Motor neuron (in vitro differentiated cells): ENCODE results near the gene GALNT16. TPM values are rescaled to one million over a fixed set of nuclear protein-coding genes. Genes with fewer than 3 reads are reported as not detected.

Experiments
- ATAC-seq, 8 experiments: fragments of 200-7000 bp; cut with Tn5 transposase; replicated peaks in 6 of 8; 2 replicates each; pipeline ENCODE4 v1.8.0; 2021; ENCODE audit warnings: mild to moderate bottlenecking in 8 of 8, moderate library complexity in 8 of 8
- H3K27ac ChIP-seq, 2 donors: fragments of 250-450 bp; sonication (Bioruptor Pico); 2 replicates each; pipeline ENCODE4 v1.9.0; 2021; ENCODE audit warnings: antibody characterized with exemption in 2 of 2, mild to moderate bottlenecking in 2 of 2, moderate library complexity in 1 of 2
- H3K4me1 ChIP-seq, 2 donors: fragments of 250-450 bp; sonication (Bioruptor Pico); replicated peaks in 1 of 2; 2 replicates each; pipeline ENCODE4 v1.6.1; 2021; ENCODE audit warnings: antibody characterized with exemption in 2 of 2, mild to moderate bottlenecking in 2 of 2, moderate library complexity in 1 of 2
- H3K4me3 ChIP-seq, 5 donors: fragments of 250-450 bp; sonication (Bioruptor Pico); 2 replicates each; pipeline ENCODE4 v1.9.0; 2021; ENCODE audit warnings: antibody characterized with exemption in 5 of 5, mild to moderate bottlenecking in 5 of 5, moderate library complexity in 4 of 5
- WGBS, 10 experiments: fragments of 450-650 bp; shearing (Covaris generic); methylation state at CpG; one replicate each; pipeline ENCODE4 v1.0.0; 2022; 5-methylcytosine and 5-hydroxymethylcytosine counted together
- in situ Hi-C, 9 experiments: fragments of 400-800 bp; cut with MboI; loops; one replicate each; pipeline ENCODE4 v1.15.0; 2021; ENCODE audit warnings: low sequenced_read_pairs in 9 of 9, low pct_unique_long_range_greater_than_20kb in 2 of 9; ENCODE audit not compliant: unreplicated experiment in 9 of 9
- total RNA-seq, 8 experiments: library from RNA; unstranded; fragments of 300-600 nt; gene quantifications; 2 replicates each; pipeline versions ENCODE4 v1.2.3 to v1.2.4, GENCODE V29; 2022

GALNT16 gene
- total RNA-seq, 8 experiments from 2014 or later, result 0.72 to 23.5 (median 11.9) TPM

DNA sequence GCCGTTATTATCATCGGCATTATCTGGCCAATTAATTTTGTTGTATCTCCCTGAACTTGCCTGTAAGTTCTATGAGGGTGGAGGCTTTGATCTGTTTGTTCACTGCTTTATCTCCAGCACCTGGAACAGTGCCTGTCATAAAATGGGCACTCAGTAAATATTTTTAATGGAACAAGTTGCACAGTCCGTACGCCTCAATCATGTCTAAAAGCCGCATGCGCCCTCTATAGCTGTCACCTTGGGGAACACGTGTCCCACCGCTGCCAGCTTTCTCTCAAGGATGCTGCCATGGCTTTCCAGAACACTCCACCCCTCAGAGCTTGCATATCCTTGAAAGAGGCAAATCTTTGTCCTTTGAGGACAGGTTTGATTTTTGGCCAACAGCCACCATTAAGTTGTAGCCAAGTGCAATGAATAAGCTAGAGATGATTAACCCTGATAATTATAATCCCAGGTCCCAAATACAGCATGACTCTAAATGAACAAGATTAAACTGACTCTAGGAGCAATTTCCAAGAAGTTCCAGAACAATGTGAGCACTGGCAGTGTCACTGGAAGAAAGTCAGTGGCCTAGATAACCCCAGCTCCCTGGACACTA, 83.1 kb downstream of the GALNT16 start:
- H3K4me1 ChIP-seq, result no peaks in the 10 kb centered on the region
- WGBS, 10 experiments, result 76 to 100% (median 91%) methylated on average over 1 to 8 of the region's 8 CpGs
- in situ Hi-C loops, result no loop called here
- H3K27ac ChIP-seq, result no peak overlapping the region
- no peak for ATAC-seq
- H3K4me3 ChIP-seq, result no peak overlapping the region

DNA sequence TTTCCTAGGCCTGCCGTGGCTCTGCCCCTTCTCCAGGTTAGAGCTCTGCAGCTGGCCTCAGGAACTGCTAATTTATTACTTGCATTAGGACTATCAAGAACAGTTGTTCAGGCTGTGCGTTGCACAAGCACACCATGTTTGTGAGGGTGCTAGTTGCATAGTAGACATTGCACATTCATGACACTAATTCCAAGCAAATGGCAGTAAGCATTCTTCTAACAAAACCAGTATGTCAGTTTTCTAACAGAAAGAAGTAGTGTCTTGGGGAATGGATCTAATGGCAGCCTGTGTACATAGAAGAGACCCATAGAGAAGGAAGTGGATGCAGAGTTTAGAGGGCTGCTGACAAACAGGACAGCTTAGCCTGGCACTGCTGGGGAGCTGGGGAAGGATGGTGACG, 84.2 kb downstream of the GALNT16 start:
- no peaks in the 10 kb centered on the region for H3K4me1 ChIP-seq
- in situ Hi-C loops, result no loop called here
- no peak for ATAC-seq
- WGBS, 10 experiments, result 35 to 100% (median 76%) methylated on average over 1 to 3 of the region's 3 CpGs; no CpG with 5 or more reads in 1 of the 10 experiments
- H3K27ac ChIP-seq, result no peak overlapping the region
- H3K4me3 ChIP-seq, result no peak overlapping the region

DNA sequence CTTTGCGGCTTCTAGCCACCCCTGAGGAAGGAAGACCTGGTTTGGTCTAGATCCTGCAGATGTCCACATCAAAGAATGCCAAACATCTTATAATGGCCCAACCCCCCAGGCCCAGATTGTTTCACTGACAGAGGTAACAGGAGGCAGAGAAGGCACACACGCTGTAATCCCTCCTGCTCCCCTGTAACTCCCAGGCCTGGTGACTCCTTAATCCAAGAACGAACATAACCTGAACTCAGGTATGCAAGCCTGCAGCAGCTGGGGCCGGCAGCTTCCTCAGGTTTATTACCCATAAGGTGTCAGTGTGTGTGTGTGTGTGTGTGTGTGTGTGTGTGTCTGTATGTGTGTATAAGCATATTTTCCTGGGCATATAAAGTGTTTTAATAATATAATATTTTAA, 85.4 kb downstream of the GALNT16 start:
- Histone ChIP-seq H3K4me1 (no peaks in the 10 kb centered on the region), H3K4me3 (no peak overlapping the region), H3K27ac (no peak overlapping the region)
- 0 to 73% (median 60%) methylated on average over 1 to 2 of the region's 4 CpGs; no CpG with 5 or more reads in 4 of the 10 experiments for WGBS, 10 experiments
- ATAC-seq, result no peak
- in situ Hi-C loops, result no loop called here

DNA sequence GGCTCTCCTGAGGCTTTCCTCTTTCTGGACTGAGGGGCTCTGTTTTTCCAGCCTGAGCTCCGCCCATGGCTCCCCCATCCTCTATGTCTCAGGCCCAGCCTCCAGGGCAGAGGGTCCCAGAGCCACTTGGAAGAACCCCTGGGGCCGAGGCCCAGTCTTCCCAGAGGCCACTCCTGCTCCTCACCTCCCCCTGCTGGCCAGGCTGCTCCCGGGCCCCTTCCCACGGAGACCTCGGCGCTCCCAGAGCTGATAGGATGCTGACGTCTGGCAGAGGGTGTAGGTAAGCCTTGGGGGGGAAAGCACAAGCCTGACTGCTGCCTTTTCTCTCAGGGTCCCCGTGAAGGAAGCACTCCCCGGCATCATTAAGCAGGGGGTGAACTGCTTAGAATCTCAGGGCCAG, 86.8 kb downstream of the GALNT16 start:
- WGBS, 10 experiments, result 7 to 67% (median 34%) methylated on average over 1 to 9 of the region's 9 CpGs; no CpG with 5 or more reads in 4 of the 10 experiments
- in situ Hi-C loops, result no loop called here
- no peaks in the 10 kb centered on the region for H3K4me1 ChIP-seq
- no peak overlapping the region for H3K27ac ChIP-seq
- no peak overlapping the region for H3K4me3 ChIP-seq
- peak in 4 of 8 experiments; percentile 26 to 67 (median 36) for ATAC-seq

DNA sequence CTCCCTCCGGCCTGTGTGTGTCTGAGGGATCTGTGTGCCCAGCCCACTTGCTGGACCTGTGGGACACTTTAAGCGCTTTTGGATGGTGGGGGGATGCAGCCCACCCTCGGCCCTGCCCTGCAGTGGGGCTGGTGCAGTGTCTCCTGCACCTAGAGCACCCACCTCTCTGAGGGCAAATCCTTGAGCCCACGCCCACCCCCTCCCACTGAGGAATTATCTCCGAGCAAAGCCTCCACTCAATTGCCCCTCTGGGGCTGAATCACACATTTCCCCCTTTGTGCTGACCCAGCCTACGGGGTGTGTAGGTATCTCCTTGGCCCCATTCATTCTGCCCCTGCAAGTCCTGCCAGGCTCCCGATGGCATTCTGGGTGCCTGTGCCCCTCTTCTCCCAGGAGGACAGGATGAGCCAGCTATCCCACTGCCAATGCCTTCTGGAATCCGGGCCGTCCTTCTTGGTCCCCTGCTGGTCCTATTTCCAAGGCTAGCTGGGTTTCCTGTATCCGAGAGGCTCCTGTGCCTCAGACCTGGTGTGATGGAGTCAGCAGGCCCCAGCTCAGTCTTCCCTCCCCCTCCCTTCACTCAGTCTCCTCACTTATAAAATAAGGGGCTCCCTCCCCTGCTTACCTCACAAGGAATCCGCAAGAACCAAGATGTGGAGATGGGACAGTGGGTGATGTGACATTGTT, 89.3 kb downstream of the GALNT16 start:
- Histone ChIP-seq H3K4me3 (no peak overlapping the region), H3K4me1 (no peaks in the 10 kb centered on the region), H3K27ac (no peak overlapping the region)
- WGBS, 10 experiments, result 0 to 100% (median 70%) methylated on average over 1 to 4 of the region's 11 CpGs; no CpG with 5 or more reads in 5 of the 10 experiments
- in situ Hi-C loops, result no loop called here
- ATAC-seq, result no peak

DNA sequence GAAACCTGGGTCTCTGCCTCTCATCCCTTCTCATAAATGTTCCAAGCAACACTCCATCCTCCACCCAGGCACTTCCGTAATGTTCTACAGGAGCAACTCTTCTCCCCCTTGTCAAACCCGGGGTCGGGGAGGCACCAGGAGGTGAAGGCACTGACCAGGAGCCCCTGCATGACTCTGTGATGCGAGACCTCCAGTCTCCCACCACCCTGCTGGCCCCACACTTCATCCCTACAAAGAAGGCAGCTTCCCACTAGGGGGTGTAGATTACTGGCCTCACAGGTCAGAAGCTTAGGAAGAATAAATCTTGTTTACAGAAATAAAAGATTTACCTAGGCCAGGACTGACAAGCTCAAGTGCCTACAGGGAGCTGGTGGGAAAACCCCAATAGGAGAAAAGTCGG, 90.9 kb downstream of the GALNT16 start:
- WGBS, 10 experiments, result 20 to 100% (median 84%) methylated on average over 1 to 4 of the region's 5 CpGs; no CpG with 5 or more reads in 3 of the 10 experiments
- Histone ChIP-seq H3K4me1 (no peaks in the 10 kb centered on the region), H3K4me3 (no peak overlapping the region), H3K27ac (no peak overlapping the region)
- no peak for ATAC-seq
- in situ Hi-C loops, result no loop called here

DNA sequence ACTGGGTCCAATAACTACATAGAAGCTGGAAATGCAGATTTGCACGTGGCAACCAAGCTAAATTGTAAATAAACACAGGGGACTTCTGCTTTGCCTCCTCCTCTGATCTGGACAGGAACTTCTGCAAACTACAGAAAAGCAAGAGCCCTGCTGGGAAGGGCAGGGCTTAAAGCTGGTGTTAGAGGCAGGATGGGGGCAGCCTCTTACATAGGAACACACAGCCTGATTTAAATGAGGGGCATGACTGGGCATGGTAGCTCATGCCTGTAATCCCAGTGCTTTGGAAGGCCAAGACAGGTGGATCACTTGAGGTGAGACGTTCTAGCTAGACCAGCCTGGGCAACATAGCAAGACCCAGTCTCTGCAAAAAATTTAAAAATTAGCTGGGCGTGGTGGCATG, 91.4 kb downstream of the GALNT16 start:
- peak in 3 of 8 experiments; percentile 53 to 73 (median 69) for ATAC-seq
- Histone ChIP-seq H3K4me3 (no peak overlapping the region), H3K27ac (no peak overlapping the region), H3K4me1 (no peaks in the 10 kb centered on the region)
- in situ Hi-C loops, result no loop called here
- 11 to 100% (median 50%) methylated on average over 1 to 3 of the region's 3 CpGs; no CpG with 5 or more reads in 2 of the 10 experiments for WGBS, 10 experiments

DNA sequence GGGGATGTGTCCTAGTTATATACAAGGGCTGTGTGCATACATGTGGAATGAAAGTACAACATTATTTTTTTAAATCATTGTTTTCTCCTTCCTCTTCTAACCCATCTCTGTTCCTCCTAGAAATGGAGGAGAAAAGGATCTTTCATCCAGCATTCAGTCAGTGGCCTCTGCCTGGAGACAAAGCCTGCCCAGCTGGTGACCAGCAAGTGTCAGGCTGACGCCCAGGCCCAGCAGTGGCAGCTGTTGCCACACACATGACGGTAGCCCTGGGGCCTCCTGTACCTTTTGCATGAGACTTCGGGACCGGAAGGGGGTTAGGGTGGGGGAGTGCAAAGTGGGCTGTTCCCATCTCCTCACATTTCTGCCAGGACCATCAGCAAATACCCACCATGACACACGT, 92.0 kb downstream of the GALNT16 start:
- 40 to 83% (median 71%) methylated on average over 1 to 5 of the region's 5 CpGs; no CpG with 5 or more reads in 6 of the 10 experiments for WGBS, 10 experiments
- in situ Hi-C loops, result no loop called here
- H3K27ac ChIP-seq, result no peak overlapping the region
- H3K4me1 ChIP-seq, result no peaks in the 10 kb centered on the region
- H3K4me3 ChIP-seq, result no peak overlapping the region
- ATAC-seq, result no peak

DNA sequence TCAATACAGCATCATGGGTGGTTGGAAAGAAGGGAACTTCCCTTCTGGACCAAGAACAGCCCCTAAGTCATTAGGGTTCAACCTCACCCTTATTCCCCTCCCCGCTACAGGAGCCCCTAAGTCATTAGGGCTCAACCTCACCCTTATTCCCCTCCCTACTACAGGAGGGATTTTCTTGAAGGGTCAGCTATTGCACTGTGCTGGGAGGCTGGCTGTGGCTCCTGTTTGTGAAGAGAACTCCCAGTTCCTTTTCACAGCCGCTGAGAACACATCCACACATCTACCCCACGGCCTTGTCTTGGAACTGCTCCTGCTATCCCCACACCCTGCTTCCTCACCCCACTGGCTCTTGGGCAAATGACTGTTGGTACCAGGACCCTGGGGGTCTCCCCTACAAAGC, 93.2 kb downstream of the GALNT16 start:
- whole genome bisulfite sequencing, 10 experiments, result 73% methylated on average over 2 of the region's 3 CpGs; no CpG with 5 or more reads in 9 of the 10 experiments
- Histone ChIP-seq H3K4me3 (no peak overlapping the region), H3K4me1 (no peaks in the 10 kb centered on the region), H3K27ac (no peak overlapping the region)
- in situ Hi-C loops, result no loop called here
- no peak for ATAC-seq

DNA sequence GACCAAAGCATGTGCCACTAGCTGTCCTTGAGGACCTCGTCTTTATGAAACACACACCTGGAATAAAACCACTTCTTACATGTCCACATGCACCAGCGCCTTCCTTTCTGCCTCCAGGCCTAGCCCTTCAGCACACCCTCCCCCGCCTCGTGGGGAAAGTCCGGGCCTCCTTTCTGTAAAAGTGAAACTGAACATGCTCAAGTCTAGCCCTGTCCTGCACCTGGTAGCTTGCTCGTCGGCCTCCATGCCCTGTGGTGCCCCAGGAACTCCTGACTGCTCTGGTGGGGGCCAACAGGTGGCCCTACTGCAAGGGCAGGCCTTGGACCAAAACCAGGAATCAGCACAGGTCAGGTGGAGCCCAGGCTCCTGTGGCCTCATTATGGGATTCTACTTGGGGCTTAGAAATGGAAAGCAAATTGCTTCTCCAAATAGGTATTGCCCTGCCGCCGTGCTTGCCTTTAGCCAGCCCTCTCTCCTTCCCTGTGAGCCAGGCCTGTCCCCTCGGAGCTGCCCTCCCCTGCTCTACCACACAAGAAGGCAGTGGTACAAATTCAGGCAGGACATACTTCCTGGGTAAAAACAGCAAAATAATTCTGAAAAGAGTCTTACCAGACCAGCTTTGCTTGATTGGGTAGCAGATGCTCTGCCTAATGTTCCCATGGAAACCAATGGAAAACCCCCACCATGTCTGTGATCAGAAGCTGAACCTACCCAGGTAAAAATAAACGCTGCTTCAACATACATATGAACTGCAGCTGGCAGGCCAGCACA, 94.6 kb downstream of the GALNT16 start:
- in situ Hi-C loops, result no loop called here
- H3K4me1 ChIP-seq, result no peaks in the 10 kb centered on the region
- no peak overlapping the region for H3K27ac ChIP-seq
- 20 to 100% (median 72%) methylated on average over 1 to 8 of the region's 11 CpGs; no CpG with 5 or more reads in 2 of the 10 experiments for WGBS, 10 experiments
- peak in 2 of 8 experiments; percentile 34 to 69 for ATAC-seq
- no peak overlapping the region for H3K4me3 ChIP-seq

DNA sequence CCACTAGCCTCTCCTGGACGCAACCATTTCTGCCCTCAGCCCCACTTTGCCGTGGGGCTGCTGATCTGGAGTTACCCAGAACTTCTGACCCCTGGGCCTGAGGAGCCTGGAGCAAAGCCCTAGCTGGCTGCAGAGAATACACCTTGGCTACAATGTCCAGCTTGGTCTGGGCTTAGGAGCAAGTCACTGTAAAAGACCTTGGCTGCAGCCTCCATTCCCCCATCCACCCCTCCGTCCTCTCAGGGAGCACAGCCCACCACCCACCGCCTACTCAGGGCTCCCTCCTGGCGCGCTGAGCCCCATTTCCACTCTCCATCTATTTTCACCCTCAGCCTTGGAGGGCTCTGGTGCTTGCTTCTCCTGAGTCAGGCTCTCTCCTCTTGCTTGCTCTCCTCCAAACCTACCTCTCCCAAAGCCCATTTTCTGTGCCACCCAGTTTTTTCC, 95.2 kb downstream of the GALNT16 start:
- Histone ChIP-seq H3K4me1 (no peaks in the 10 kb centered on the region), H3K27ac (no peak overlapping the region), H3K4me3 (no peak overlapping the region)
- 100% methylated on average over 1 of the region's 6 CpGs; no CpG with 5 or more reads in 9 of the 10 experiments for WGBS, 10 experiments
- ATAC-seq, result no peak
- in situ Hi-C loops, result no loop called here

DNA sequence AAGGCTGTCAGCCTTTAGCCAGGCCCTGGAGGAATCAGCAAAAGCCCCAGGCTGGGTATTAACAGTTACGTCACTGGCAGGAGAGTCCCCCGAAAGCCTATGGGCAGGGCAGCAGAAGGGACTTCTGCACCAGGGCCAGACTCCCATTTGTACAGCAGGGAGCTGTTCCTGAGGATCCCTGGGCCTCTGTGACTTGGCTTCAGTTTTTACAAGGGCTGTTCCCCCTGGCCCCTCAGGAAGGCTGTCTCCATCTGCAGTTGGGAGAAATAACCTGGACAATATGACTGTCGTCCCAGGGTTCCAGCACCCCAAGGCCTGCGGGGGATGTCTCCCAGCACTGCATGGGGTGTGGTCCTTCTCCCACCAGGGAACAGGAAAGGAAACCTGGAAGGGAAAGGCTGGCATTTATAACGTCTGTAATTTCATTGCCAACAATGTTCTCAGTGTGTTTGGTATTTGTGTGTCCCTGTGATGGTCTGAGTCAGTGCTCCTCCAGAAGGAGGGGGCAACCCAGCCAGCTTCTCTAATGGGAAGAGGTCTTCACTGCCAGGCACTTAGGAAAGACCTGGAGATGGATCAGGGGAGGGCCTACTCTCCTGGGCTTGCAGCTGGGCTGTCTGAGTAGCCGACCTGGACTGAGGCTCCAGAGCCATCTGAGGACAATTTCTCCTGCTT, 95.8 kb downstream of the GALNT16 start:
- Histone ChIP-seq H3K4me3 (no peak overlapping the region), H3K27ac (no peak overlapping the region), H3K4me1 (no peaks in the 10 kb centered on the region)
- in situ Hi-C loops, result no loop called here
- WGBS, 10 experiments, result 0 to 100% (median 48%) methylated on average over 1 to 4 of the region's 6 CpGs; no CpG with 5 or more reads in 2 of the 10 experiments
- no peak for ATAC-seq
